Measurements from ENCODE around the gene FBXO46. TPM values are rescaled to one million over a fixed set of nuclear protein-coding genes. Genes with fewer than 3 reads are reported as not detected.
A peak's percentile ranks its signal among the peaks of the same experiment; 100 is the strongest.

FBXO46 gene
- 10 to 100 TPM; 33.0 to 37.1 TPM for total RNA-seq

DNA sequence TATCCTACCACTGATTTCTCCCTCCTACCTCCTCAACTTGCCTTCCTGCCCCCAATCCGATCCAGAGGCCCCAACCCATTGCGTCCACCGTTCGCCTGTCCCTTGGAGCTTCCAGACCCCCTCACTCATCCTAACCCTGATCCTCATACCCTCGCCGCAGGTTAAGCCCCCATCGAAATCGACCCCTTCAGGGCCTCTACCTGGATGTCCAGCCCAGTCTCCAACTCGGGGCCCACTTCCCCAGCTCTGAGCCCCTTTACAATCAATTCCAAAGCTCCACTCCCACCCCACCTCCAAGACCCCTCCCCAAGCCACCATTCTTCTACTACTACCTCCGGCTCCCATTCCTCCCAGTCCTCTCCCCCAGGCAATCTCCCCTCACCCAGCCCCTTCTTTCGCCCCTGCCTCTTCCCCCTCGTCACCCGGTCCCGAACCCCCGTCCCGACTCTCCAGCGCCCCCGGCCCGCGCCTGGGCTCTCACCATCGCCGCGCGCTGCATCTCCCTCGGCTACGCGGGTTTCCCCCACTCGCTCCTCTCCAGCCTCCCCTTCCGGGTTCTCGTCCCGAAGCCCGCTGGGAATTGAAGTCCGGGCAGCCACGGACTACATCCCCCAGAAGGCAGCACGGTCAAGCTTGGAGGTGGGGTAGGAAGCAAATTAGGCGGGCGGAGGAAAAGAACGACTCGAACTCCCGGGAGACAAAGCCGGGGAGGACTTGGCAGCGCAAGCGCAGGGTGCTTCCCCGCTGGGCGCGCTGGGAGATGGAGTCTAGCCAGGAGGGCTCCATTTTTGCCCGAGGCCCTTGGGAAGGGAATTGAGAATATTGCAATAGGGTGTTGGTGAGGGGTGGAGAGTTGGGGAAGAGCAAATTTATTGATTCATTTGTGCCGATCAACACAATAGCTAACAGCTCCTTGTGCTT lies at the start of gene FBXO46:
TSS of gene FBXO46 (minus strand) at position 529 of the 921 bp plus-strand sequence. CDS start 17,401 bp downstream, outside the sequence.
- Mint-ChIP-seq H3K4me3 (peak within 1 kb of the TSS; percentile 96), H3K27me3 (no peaks in the 10 kb centered on the region), H3K27ac (peak within 1 kb of the TSS; percentile 91), H3K4me1 (peaks cover 28% of the 10 kb centered on the region), H3K9me3 (ENCODE audit: low read depth) (no peaks in the 10 kb centered on the region), H3K36me3 (peaks cover 4% of the 10 kb centered on the region)
- ATAC-seq (peak; percentile 100), DNase-seq (peak; percentile 98)
- CTCF ChIA-PET = interaction anchor here (0.5 to 2.5 kb wide), 16 partner anchors 10 to 1129 kb away, joined by 3 to 18 read pairs (median 4); partner anchors contain the start of genes QPCTL and SIX5

- CTCF ChIA-PET = interaction anchor here (1.3 to 8.5 kb wide), 6 partner anchors 9 to 101 kb away, joined by 3 to 94 read pairs (median 8); partner anchors contain the start of gene SIX5
- Mint-ChIP-seq H3K27ac (no peak overlapping the region), H3K36me3 (peaks cover 2% of the 10 kb centered on the region), H3K4me1 (peaks cover 13% of the 10 kb centered on the region), H3K27me3 (peaks cover 10% of the 10 kb centered on the region), H3K4me3 (no peak overlapping the region), H3K9me3 (ENCODE audit: low read depth) (no peaks in the 10 kb centered on the region)
- ATAC-seq = no peak
- DNase-seq = no peak
These were observed 49.4 kb upstream of the FBXO46 start for GRCh38 chr19:45780146-45780447.

DNA sequence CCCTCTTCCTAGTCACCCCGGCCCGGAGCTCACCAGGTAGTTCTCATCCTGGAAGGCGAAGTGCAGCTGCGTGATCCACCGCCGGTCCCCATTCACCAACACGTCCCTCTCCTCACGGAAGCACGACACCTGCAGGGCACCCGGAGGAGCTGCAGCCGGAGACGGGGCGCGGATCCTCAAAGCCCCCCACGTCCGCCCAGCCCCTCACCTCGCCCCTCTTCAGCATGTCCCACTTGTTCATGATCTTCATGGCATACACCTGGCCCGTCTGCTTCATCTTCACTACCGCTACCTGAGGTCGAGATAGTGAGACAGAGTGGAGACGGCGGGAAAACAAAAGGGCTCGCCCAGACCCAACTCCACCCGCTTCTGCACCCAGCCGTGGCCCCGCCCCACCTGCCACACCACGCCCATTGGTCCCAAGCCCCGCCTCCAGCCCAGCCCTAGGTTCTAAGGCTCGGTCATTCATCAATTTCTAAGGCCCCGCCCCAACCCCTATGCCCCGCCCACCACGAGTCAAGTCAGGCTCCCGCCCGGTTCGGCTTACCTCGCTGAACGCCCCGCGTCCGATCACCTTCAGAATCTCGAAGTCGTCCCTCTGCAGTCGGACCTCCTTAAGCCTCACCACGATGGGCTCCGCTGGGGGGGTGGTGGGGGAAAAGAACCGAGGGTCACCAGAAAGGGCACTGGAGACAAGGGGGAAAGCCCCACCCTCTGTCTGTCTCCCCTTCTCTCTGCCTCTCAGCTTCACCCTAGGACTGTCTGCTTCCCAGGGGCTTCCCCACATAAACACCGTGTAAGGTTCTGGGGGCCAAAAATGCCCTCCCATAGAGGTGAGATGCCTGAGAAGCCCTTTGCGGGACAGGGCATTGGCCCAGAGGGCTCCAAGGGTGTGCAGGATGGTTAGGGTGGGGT lies 48.8 kb upstream of the FBXO46 start:
- Mint-ChIP-seq H3K4me1 (peaks cover 13% of the 10 kb centered on the region), H3K4me3 (peak overlapping the region; percentile 64), H3K27me3 (peaks cover 10% of the 10 kb centered on the region), H3K36me3 (peaks cover 2% of the 10 kb centered on the region), H3K9me3 (ENCODE audit: low read depth) (no peaks in the 10 kb centered on the region), H3K27ac (no peak overlapping the region)
- peak; percentile 96 for DNase-seq
- CTCF ChIA-PET = interaction anchor here (1.0 to 8.5 kb wide), 13 partner anchors 10 to 102 kb away, joined by 3 to 94 read pairs (median 5); partner anchors contain the start of genes DMWD, FBXO46 and SIX5
- ATAC-seq = peak; percentile 97

DNA sequence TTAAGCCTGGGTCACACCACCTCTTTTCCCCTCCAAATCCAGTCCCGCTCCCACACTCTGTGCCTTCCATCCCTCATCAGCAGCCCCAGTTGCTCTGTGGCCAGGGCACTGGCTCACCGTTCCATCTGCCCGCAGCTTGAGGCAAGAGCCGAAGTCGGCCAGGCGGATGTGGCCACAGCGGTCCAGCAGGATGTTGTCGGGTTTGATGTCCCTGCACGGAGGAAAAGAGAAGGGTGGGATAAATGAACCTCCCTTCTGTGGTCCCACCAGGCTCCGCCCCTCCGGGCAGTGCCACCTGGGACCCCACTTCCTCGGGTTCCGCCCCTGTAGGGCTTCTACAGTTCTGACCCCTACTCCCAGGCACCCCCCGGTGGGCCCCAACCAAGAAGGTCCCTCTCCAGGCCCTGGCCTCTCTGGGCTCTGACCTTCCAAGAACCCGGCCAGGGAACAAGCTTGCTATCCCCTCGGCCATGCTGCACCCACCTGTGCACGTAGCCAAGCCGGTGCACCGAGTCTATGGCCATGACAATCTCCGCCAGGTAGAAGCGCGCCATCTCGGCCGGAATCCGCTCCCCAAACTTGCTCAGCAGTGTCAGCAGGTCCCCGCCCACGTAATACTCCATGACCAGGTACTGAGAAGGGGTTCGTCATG lies 47.4 kb upstream of the FBXO46 start:
- CTCF ChIA-PET = interaction anchor here (1.7 to 8.5 kb wide), 3 partner anchors 9 to 23 kb away, joined by 6 to 94 read pairs (median 9); partner anchors contain the start of gene SIX5
- no peak overlapping the region for H3K4me3 Mint-ChIP-seq
- H3K9me3 Mint-ChIP-seq (ENCODE audit: low read depth) = no peaks in the 10 kb centered on the region
- peaks cover 13% of the 10 kb centered on the region for H3K4me1 Mint-ChIP-seq
- no peak overlapping the region for H3K27ac Mint-ChIP-seq
- ATAC-seq (no peak), DNase-seq (no peak)
- H3K36me3 Mint-ChIP-seq = peaks cover 2% of the 10 kb centered on the region
- peaks cover 10% of the 10 kb centered on the region for H3K27me3 Mint-ChIP-seq

- no peaks in the 10 kb centered on the region for H3K9me3 Mint-ChIP-seq (ENCODE audit: low read depth)
These were observed 46.8 kb upstream of the FBXO46 start for GRCh38 chr19:45777395-45777961.

GRCh38 chr19:45774765-45775164 lies 44.1 kb upstream of the FBXO46 start:
- Mint-ChIP-seq H3K27ac (no peak overlapping the region), H3K4me3 (no peak overlapping the region), H3K27me3 (peaks cover under 1% of the 10 kb centered on the region), H3K9me3 (ENCODE audit: low read depth) (no peaks in the 10 kb centered on the region), H3K36me3 (peaks cover 2% of the 10 kb centered on the region), H3K4me1 (peaks cover 22% of the 10 kb centered on the region)
- no peak for ATAC-seq
- CTCF ChIA-PET = interaction anchor here (7.9 kb wide), 1 partner anchor 23 kb away, joined by 338 read pairs; the partner anchor contains the start of gene DMWD
- no peak for DNase-seq

More at GRCh38 chr19:45777395-45777961, 46.8 kb upstream of the FBXO46 start:
- Mint-ChIP-seq H3K4me1 (peaks cover 13% of the 10 kb centered on the region), H3K27me3 (peaks cover 10% of the 10 kb centered on the region), H3K27ac (no peak overlapping the region), H3K36me3 (peaks cover 2% of the 10 kb centered on the region), H3K4me3 (no peak overlapping the region)
- DNase-seq (no peak), ATAC-seq (no peak)
- CTCF ChIA-PET = interaction anchor here (1.1 to 8.5 kb wide), 3 partner anchors 8 to 85 kb away, joined by 4 to 94 read pairs (median 9); partner anchors contain the start of genes QPCTL and SIX5

- CTCF ChIA-PET = interaction anchor here (1.2 to 7.9 kb wide), 6 partner anchors 9 to 91 kb away, joined by 3 to 338 read pairs (median 4); partner anchors contain the start of genes DMPK, DMWD and SYMPK
- ATAC-seq = no peak
- H3K27me3 Mint-ChIP-seq = no peaks in the 10 kb centered on the region
- H3K36me3 Mint-ChIP-seq = peaks cover 2% of the 10 kb centered on the region
- H3K4me1 Mint-ChIP-seq = peaks cover 15% of the 10 kb centered on the region
- no peak for DNase-seq
- H3K9me3 Mint-ChIP-seq (ENCODE audit: low read depth) = no peaks in the 10 kb centered on the region
- H3K4me3 Mint-ChIP-seq = no peak overlapping the region
- H3K27ac Mint-ChIP-seq = no peak overlapping the region
These were observed 42.7 kb upstream of the FBXO46 start for GRCh38 chr19:45773384-45773783.

GRCh38 chr19:45772912-45773311 lies 42.2 kb upstream of the FBXO46 start:
- Mint-ChIP-seq H3K4me1 (peaks cover 13% of the 10 kb centered on the region), H3K4me3 (no peak overlapping the region), H3K27ac (no peak overlapping the region), H3K36me3 (peaks cover 1% of the 10 kb centered on the region), H3K9me3 (ENCODE audit: low read depth) (no peaks in the 10 kb centered on the region), H3K27me3 (peaks cover 2% of the 10 kb centered on the region)
- no peak for DNase-seq
- ATAC-seq = no peak
- CTCF ChIA-PET = interaction anchor here (1.2 to 7.9 kb wide), 6 partner anchors 10 to 91 kb away, joined by 3 to 338 read pairs (median 4); partner anchors contain the start of genes DMPK, DMWD and SYMPK

GRCh38 chr19:45772130-45772840 lies 41.6 kb upstream of the FBXO46 start:
- H3K4me1 Mint-ChIP-seq = peaks cover 13% of the 10 kb centered on the region
- DNase-seq (no peak), ATAC-seq (no peak)
- CTCF ChIA-PET = interaction anchor here (0.9 to 7.9 kb wide), 5 partner anchors 9 to 110 kb away, joined by 3 to 338 read pairs (median 4); partner anchors contain the start of genes DMPK, DMWD and SYMPK
- peaks cover 6% of the 10 kb centered on the region for H3K27me3 Mint-ChIP-seq
- no peaks in the 10 kb centered on the region for H3K9me3 Mint-ChIP-seq (ENCODE audit: low read depth)
- no peak overlapping the region for H3K4me3 Mint-ChIP-seq
- H3K27ac Mint-ChIP-seq = no peak overlapping the region
- no peaks in the 10 kb centered on the region for H3K36me3 Mint-ChIP-seq

DNA sequence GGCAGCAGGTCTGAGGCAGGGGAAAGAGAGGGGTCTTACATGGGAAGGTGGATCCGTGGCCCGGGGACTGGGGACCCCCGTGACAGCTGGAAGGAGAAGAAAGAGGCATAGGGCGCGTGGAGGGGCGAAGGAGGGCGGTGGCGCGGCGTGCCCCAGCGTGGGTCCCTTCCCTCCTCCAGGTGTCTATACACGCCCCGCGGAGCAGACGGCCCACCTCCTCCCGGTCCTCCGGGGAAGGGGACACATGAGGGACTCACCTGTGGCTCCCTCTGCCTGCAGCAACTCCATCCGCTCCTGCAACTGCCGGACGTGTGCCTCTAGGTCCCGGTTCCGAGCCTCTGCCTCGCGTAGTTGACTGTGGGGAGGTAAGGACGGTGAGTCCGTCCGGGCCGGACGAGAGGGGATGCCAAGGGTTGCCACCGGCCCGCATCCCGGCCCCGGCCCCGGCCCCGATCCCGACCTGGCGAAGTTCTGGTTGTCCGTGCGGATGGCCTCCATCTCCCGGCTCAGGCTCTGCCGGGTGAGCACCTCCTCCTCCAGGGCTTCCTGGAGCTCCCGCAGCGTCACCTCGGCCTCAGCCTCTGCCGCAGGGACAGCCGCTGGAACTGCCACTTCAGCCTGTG lies 40.7 kb upstream of the FBXO46 start:
- H3K4me3 Mint-ChIP-seq = no peak overlapping the region
- no peak for DNase-seq
- ATAC-seq = no peak

More for the DNA sequence above, 40.7 kb upstream of the FBXO46 start:
- no peaks in the 10 kb centered on the region for H3K36me3 Mint-ChIP-seq
- no peak overlapping the region for H3K27ac Mint-ChIP-seq
- H3K9me3 Mint-ChIP-seq (ENCODE audit: low read depth) = no peaks in the 10 kb centered on the region
- H3K4me1 Mint-ChIP-seq = peaks cover 13% of the 10 kb centered on the region
- peaks cover 10% of the 10 kb centered on the region for H3K27me3 Mint-ChIP-seq
- CTCF ChIA-PET = interaction anchor here (0.9 to 7.9 kb wide), 9 partner anchors 10 to 146 kb away, joined by 3 to 338 read pairs (median 10); partner anchors contain the start of genes DMPK, DMWD and RSPH6A
